Ovary (tissue), 9 donors: Measurements from ENCODE around the gene C16orf86. TPM values are rescaled to one million over a fixed set of nuclear protein-coding genes. Genes with fewer than 3 reads are reported as not detected.

Experiments
- DNase-seq, 5 donors: peaks; one replicate each; pipeline ENCODE4 v3.0.0-alpha.2; 2019 to 2020
- H3K27ac ChIP-seq, 2 donors: fragments of 200-600 bp; one replicate each; pipeline versions ENCODE4 v1.5.1 to v1.8.0; 2019 to 2022
- H3K27me3 ChIP-seq: fragments of 200-600 bp; one replicate; pipeline ENCODE4 v1.8.0; 2022
- H3K36me3 ChIP-seq: fragments of 200-600 bp; sonication (generic); one replicate; pipeline ENCODE4 v1.5.1; 2019
- H3K4me1 ChIP-seq: one replicate; pipeline ENCODE4 v1.8.1; 2013; ENCODE audit warnings: mild to moderate bottlenecking, moderate library complexity; ENCODE audit not compliant: insufficient read depth
- H3K4me3 ChIP-seq: fragments of 200-600 bp; sonication (generic); one replicate; pipeline ENCODE4 v1.5.1; 2017
- H3K9me3 ChIP-seq, 2 donors: fragments of 200-600 bp in 1 of 2; sonication (generic) in 1 of 2; one replicate each; pipeline versions ENCODE4 v1.5.1 to v1.8.1; 2013 to 2019; ENCODE audit warnings: mild to moderate bottlenecking in 1 of 2, moderate library complexity in 1 of 2
- EP300 ChIP-seq: sonication (generic); formaldehyde crosslinking; IDR thresholded peaks from one replicate; pipeline ENCODE4 v1.6.1; 2017; ENCODE audit warnings: antibody characterized with exemption
- POLR2A ChIP-seq: fragments of 450-650 bp; IDR thresholded peaks from one replicate; pipeline ENCODE4 v1.6.1; 2017; ENCODE audit warnings: antibody characterized with exemption, mild to moderate bottlenecking, moderate library complexity
- WGBS, 3 donors: extraction: QIAGEN DNeasy Blood & Tissue Kit in 1 of 3; methylation state at CpG; one replicate each; pipeline versions ENCODE4 v1.1.5 to v1.1.7; 2013 to 2017; 5-methylcytosine and 5-hydroxymethylcytosine counted together
- intact Hi-C, 4 donors: fragments of 100-400 bp; cut with DNase I; formaldehyde crosslinking; loops; one replicate each; pipeline versions ENCODE4 v1.11.0 to v1.15.1; 2022 to 2023
- polyA plus RNA-seq, 2 donors: library from polyadenylated mRNA; stranded (reverse); fragments of 200-250 nt in 1 of 2; fragments of 350-450 nt in 1 of 2; fragmentation: Illumina TruSeq in 1 of 2; extraction: RNeasy Lipid Tissue Mini Kit (QIAGEN cat#74804) in 1 of 2; gene quantifications; one replicate each; pipeline ENCODE4 v1.2.3, GENCODE V29; 2013 to 2014
- total RNA-seq, 7 donors: library from RNA; depleted of rRNA in 2 of 7; stranded (reverse); fragments of >200 nt in 2 of 7; fragmentation: NEBNext Ultra II Directional in 3 of 7; extraction: Animal tissue kit (Norgen Biotek cat#: 25700) in 3 of 7; gene quantifications; one replicate each; pipeline versions ENCODE4 v1.1.0 to v1.2.4, GENCODE V29; 2016 to 2023
- TF ChIP-seq, protein P1 (sequence below), 3 donors: fragments of 450-650 bp in 2 of 3; fragments of 200-600 bp in 1 of 3; IDR thresholded peaks; one replicate each; pipeline versions ENCODE4 v1.5.1 to v1.8.0; 2016 to 2022; ENCODE audit warnings: antibody characterized with exemption in 3 of 3, mild to moderate bottlenecking in 1 of 3
- donor health status: DM: no; HTN: no; CAD: no; lungs with moderate emphysema.
- donor health status: DM: no; HTN: no; CAD: no.
- donor health status: Bipolar disorder and iron deficiency.
- donor health status: DM: yes; HTN: yes; CAD: no.
- donor health status: DM: no; HTN: no; CAD: no.
- donor health status: DM: yes; HTN: yes; CAD: no.

C16orf86 gene
- total and polyA plus RNA-seq, 9 donors = 0.13 to 8.2 (median 4.6) TPM

DNA sequence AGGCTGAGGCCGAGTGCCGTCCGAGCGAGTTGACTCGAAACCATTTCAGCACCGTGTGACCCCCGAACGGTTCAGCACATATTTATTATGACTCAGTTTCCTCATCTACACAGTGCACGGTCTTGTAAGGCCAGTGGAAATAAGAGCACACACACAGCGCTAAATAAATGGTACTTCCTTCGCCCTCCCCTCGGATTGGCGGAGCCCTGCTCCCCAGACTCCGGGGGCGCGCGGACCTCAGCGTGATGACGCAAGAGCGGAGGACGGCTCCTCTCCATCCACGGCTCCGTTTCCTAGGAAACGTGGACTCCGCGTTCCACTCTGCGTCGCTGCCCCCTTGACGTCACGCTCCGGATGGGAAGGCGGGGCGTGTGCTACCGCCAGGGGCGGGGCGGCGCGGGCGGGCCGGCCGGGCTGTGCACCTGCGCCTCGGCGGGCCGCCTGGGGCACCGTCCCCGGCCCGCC lies 6.0 kb upstream of the C16orf86 start, which contains the start of gene PARD6A:
Gene PARD6A, plus strand, starts transcription at position 397 of the 465 bp plus-strand sequence. CDS start 79 bp downstream, outside the sequence.
- H3K4me3 ChIP-seq = peak within 1 kb of the TSS; percentile 90
- WGBS, 3 donors = 0 to 1% (median 0%) methylated on average over 35 to 48 of the region's 48 CpGs
- H3K36me3 ChIP-seq = no peaks in the 10 kb centered on the region
- TF ChIP-seq POLR2A (no peak), EP300 (peak; percentile 81)
- peak; percentile 94 to 97 (median 97) for DNase-seq
- intact Hi-C loops = loop anchor here in 2 of 4 donors (5.0 to 10.0 kb wide), 3 partner anchors 136 to 433 kb away; partner anchors contain the start of genes CTRL (in 1 of the 2), PSMB10 (in 1 of the 2), RIPOR1 (in 1 of the 2) and TMEM208 (in 1 of the 2)
- no peaks in the 10 kb centered on the region for H3K9me3 ChIP-seq
- no peaks in the 10 kb centered on the region for H3K27me3 ChIP-seq
- H3K27ac ChIP-seq = peak within 1 kb of the TSS; percentile 82 to 88
- H3K4me1 ChIP-seq = peaks cover 5% of the 10 kb centered on the region

DNA sequence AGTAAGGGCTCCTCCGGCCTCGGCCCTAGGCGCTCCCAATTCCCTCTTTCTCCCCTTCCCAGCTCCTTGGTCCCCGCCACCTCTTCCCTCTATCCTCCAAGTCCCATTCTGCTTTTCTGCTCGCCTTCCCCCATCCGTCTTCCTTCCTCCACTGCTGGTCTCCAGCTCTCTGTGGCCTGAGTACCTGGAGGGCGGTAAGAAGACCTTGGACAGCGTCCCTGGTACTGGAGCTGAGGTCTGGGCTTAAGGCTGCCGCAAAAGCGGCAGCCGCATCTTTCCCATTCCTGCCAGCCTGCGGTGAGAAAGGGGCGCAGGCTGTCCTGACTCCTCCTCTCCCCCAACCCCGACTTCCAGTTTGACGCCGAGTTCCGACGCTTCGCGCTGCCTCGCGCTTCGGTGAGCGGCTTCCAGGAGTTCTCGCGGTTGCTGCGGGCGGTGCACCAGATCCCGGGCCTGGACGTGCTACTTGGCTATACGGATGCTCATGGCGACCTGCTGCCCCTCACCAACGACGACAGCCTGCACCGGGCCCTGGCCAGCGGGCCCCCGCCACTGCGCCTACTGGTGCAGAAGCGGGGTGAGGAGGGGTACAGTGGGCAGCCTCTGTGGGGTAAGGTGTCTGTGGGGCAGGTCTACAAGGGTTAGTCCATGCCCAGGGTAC lies 5.4 kb upstream of the C16orf86 start:
- Histone ChIP-seq H3K27ac (peak overlapping the region; percentile 31 to 88), H3K9me3 (no peaks in the 10 kb centered on the region), H3K36me3 (no peaks in the 10 kb centered on the region), H3K4me1 (peaks cover 8% of the 10 kb centered on the region), H3K4me3 (peak overlapping the region; percentile 90), H3K27me3 (no peaks in the 10 kb centered on the region)
- TF ChIP-seq EP300 = no peak
- intact Hi-C loops = loop anchor here in 2 of 4 donors (5.0 to 10.0 kb wide), 3 partner anchors 136 to 434 kb away; partner anchors contain the start of genes CTRL (in 1 of the 2), PSMB10 (in 1 of the 2), RIPOR1 (in 1 of the 2) and TMEM208 (in 1 of the 2)
- WGBS, 3 donors = 5 to 11% (median 7%) methylated on average over 24 to 39 of the region's 39 CpGs
- DNase-seq = peak in 1 of 5 donors; percentile 61

DNA sequence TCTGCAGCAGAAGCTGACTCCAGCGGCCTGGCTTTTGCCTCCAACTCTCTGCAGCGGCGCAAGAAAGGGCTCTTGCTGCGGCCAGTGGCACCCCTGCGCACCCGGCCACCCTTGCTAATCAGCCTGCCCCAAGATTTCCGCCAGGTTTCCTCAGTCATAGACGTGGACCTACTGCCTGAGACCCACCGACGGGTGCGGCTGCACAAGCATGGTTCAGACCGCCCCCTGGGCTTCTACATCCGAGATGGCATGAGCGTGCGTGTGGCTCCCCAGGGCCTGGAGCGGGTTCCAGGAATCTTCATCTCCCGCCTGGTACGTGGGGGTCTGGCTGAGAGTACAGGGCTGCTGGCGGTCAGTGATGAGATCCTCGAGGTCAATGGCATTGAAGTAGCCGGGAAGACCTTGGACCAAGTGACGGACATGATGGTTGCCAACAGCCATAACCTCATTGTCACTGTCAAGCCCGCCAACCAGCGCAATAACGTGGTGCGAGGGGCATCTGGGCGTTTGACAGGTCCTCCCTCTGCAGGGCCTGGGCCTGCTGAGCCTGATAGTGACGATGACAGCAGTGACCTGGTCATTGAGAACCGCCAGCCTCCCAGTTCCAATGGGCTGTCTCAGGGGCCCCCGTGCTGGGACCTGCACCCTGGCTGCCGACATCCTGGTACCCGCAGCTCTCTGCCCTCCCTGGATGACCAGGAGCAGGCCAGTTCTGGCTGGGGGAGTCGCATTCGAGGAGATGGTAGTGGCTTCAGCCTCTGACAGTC lies 4.5 kb upstream of the C16orf86 start:
- Histone ChIP-seq H3K4me1 (peaks cover 8% of the 10 kb centered on the region), H3K9me3 (no peaks in the 10 kb centered on the region), H3K27ac (no peak overlapping the region), H3K27me3 (no peaks in the 10 kb centered on the region), H3K36me3 (no peaks in the 10 kb centered on the region), H3K4me3 (no peak overlapping the region)
- TF ChIP-seq EP300 (no peak), POLR2A (no peak)
- TF ChIP-seq, protein P1, sequence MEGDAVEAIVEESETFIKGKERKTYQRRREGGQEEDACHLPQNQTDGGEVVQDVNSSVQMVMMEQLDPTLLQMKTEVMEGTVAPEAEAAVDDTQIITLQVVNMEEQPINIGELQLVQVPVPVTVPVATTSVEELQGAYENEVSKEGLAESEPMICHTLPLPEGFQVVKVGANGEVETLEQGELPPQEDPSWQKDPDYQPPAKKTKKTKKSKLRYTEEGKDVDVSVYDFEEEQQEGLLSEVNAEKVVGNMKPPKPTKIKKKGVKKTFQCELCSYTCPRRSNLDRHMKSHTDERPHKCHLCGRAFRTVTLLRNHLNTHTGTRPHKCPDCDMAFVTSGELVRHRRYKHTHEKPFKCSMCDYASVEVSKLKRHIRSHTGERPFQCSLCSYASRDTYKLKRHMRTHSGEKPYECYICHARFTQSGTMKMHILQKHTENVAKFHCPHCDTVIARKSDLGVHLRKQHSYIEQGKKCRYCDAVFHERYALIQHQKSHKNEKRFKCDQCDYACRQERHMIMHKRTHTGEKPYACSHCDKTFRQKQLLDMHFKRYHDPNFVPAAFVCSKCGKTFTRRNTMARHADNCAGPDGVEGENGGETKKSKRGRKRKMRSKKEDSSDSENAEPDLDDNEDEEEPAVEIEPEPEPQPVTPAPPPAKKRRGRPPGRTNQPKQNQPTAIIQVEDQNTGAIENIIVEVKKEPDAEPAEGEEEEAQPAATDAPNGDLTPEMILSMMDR (IDR thresholded peaks at IDR 0.05) = no peak
- intact Hi-C loops = loop anchor here in 2 of 4 donors (5.0 to 10.0 kb wide), 3 partner anchors 137 to 435 kb away; partner anchors contain the start of genes CTRL (in 1 of the 2), PSMB10 (in 1 of the 2), RIPOR1 (in 1 of the 2) and TMEM208 (in 1 of the 2)
- 84 to 93% (median 87%) methylated on average over 34 of the region's 34 CpGs for WGBS, 3 donors
- peak in 2 of 5 donors; percentile 54 to 57 for DNase-seq

DNA sequence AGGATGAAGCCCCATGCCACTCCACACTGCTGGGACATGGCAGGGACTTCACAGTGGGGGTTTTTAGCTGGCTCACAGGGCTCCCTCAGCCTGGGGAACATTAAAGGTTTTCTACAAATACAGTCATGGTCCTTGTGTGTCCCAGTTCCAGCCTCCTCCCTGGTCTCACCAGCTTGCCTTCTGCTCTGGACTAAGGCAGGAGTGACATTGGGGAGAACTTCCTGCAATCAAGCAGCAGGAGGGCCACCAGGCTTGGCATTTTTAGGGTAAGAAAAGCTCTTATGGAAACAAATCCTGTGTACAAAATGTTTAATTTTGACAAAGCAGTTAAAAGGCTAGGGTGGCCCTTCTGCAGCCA lies 4.0 kb upstream of the C16orf86 start:
- no peak overlapping the region for H3K27ac ChIP-seq
- H3K4me3 ChIP-seq = no peak overlapping the region
- peaks cover 12% of the 10 kb centered on the region for H3K4me1 ChIP-seq
- TF ChIP-seq, protein P1 (IDR thresholded peaks at IDR 0.05) = no peak
- TF ChIP-seq POLR2A (no peak), EP300 (no peak)
- intact Hi-C loops = loop anchor here in 2 of 4 donors (5.0 to 10.0 kb wide), 3 partner anchors 138 to 435 kb away; partner anchors contain the start of genes CTRL (in 1 of the 2), PSMB10 (in 1 of the 2), RIPOR1 (in 1 of the 2) and TMEM208 (in 1 of the 2)
- H3K9me3 ChIP-seq = no peaks in the 10 kb centered on the region
- H3K36me3 ChIP-seq = no peaks in the 10 kb centered on the region
- H3K27me3 ChIP-seq = no peaks in the 10 kb centered on the region
- DNase-seq = no peak
